NCI-H82 treated with DMSO at 0.1 percent for 48 hours (cell line): ENCODE results near the gene SORBS2.
A peak's percentile ranks its signal among the peaks of the same experiment; 100 is the strongest.

ENCODE experiments used
- DNase-seq: peaks from one replicate; lab custom pipeline; 2025; ENCODE audit not compliant: unreplicated experiment; lab: John Stamatoyannopoulos, UW

Gene SORBS2

DNA sequence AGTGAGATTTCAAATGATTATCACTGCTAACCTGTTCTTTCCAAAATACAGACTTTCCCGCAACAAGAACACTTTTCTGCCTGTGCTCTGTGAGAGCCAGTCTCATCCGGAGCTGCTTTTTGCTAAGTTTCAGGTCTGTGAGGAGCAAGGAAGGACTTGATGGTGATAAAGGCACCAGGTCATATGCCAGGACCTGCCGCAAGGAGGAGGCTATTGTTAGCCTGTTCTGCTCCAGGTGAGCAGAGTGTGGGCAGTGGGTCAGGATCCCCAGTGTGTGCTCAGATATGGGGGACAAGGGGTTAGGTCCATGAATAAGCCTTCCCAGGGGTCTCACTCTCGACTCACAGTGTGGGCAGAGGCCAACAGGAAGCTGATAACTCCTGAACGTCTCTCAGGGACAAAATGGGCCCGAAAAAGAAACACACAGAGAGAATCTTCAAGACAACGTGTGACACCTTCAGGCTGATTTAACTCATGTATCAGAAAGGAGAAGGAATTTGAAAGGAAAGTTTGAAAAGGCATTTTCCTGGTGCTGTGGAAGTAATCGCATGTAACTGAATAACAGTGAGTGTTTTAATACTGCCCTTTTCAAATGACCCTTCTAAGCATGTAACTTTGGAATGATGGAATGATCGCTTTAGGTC lies 219.0 kb downstream of the SORBS2 start:
- DNase-seq: no peak

- DNase-seq: no peak
These were observed 219.6 kb downstream of the SORBS2 start for GRCh38 chr4:185592438-185592837.

DNA sequence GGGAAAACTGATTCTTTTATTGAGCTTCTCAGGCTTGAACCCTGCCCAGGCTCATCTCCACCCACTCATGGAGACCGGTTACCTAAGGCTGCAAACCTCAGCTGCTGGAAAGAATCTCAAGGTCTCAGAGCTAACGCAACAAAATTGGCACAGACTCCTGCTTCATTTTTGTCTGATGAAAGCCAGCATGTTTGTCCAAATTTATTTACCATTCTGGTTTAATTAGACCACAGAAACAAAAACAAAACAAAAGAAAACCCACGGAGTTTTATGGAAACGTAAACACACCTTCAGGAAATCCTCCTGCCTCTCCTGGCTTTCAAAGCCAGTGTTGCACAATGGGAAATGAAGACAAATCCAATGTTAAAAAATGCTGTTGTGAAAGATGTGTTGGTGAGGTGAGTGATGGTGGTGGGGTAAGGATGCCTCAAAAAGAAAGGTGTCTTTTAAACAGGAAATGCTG lies 220.3 kb downstream of the SORBS2 start:
- DNase-seq: no peak

- DNase-seq: no peak
These were observed 221.0 kb downstream of the SORBS2 start for GRCh38 chr4:185590982-185591381.

DNA sequence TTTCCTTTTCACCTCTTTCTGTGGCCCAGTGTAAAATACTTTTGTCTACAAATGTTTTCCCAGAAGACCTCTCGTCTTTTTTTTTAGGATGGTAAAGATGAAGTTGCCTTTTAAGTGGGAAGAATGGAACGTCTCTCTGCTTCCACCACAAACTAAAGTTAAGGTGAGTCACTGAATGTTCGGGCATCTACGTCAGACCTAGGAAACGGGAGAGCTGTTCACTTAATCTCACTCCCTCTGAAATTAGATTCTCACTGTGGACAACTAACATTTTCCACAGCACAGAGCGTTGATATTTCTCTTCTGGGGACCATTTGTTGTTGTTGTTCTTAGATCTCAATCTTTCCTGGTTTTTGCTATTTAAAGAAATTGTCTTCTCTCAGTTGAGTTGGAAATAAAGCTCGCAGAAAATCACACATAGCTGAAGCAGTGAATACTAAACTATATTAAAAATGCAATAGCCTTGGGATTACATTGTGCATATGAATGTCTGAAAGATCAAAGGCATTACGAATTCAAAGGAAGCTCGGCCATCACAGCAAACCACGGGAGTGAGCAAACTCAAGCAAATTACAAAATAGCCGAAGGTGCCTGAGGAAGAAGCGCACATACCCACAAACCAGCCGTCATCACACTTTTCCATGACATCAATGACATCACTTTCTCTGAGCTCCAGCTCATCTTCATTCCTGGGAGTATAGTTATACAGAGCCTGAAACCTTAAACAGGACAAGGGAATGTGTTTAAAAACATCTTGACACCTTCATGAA lies 222.7 kb downstream of the SORBS2 start:
- DNase-seq: no peak

DNA sequence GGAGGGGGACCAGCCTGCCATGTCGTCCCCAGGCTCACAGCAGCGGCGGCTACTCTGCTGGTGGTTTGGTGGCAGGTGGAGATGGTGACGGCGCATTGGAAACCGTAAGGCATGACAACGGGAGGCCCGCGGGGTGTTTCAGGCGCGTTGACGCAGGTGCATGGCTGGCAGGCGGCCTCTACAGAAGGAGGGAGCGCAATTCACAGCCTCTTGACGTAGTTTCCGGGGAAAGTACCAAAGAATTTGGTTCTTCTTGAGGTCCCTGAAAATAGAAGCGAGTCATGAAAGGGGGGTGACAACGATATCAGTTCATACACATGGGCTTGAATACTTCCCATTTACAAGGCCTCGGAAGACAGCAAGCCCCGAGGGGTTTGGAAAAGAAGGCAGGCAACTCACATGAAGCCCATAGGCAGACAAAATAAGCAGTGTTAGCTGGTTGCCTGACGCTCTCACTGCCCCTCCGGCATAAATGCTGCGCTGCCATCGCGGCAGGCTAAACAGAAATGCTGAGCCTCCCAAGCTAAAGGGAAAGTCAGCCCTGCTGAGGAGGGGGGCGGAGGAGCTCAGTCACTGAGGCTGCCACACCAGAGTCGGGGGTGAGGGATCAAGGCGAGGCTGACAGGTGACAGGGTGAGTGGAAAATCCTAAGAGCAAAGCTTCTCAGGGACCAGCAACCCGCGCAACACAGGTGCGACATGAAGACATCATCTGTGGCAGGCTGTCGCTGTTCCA lies 224.4 kb downstream of the SORBS2 start:
- DNase-seq: no peak

GRCh38 chr4:185587030-185587426 lies 225.0 kb downstream of the SORBS2 start:
- DNase-seq: no peak

GRCh38 chr4:185585211-185585610 lies 226.8 kb downstream of the SORBS2 start:
- no peak for DNase-seq

GRCh38 chr4:185583813-185584212 lies 228.2 kb downstream of the SORBS2 start:
- DNase-seq: no peak

DNA sequence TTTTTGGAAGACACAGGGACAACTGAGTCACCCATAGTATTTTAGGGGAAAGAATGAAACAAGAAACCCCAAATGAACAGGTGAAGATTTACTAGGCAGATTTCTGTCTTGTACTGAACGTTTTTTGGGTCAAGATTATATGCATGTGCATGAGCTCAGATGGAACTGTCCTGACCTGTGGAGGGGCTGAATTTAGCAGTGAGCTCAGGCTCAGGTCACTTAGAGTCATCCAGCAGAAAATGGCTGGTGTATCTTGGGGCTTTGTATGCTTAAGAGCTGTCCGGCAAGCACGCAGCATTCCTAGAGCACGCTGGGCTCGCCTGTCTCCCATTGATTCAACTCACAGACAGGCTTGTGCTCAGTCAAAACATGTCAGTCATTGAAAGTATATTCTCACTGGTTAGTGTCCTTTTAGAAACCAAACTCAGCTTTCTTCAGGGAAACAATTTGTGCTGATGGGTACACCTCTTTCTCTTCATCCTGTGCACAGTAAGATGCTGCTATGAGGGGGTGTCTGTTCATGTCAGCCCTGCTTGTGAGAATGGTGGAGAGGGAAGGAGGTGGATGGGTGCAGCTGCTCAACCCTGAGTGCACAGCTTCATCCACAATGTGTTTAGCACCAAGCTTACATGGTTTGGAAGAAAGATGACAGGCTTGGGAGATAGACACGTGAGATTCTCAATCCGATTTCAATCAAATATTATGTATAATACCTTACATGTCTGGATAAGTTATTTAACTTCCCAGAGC lies 229.2 kb downstream of the SORBS2 start:
- no peak for DNase-seq

- no peak for DNase-seq
These were observed 231.3 kb downstream of the SORBS2 start for GRCh38 chr4:185580699-185581098.

GRCh38 chr4:185578284-185578683 lies 233.7 kb downstream of the SORBS2 start:
- no peak for DNase-seq

DNA sequence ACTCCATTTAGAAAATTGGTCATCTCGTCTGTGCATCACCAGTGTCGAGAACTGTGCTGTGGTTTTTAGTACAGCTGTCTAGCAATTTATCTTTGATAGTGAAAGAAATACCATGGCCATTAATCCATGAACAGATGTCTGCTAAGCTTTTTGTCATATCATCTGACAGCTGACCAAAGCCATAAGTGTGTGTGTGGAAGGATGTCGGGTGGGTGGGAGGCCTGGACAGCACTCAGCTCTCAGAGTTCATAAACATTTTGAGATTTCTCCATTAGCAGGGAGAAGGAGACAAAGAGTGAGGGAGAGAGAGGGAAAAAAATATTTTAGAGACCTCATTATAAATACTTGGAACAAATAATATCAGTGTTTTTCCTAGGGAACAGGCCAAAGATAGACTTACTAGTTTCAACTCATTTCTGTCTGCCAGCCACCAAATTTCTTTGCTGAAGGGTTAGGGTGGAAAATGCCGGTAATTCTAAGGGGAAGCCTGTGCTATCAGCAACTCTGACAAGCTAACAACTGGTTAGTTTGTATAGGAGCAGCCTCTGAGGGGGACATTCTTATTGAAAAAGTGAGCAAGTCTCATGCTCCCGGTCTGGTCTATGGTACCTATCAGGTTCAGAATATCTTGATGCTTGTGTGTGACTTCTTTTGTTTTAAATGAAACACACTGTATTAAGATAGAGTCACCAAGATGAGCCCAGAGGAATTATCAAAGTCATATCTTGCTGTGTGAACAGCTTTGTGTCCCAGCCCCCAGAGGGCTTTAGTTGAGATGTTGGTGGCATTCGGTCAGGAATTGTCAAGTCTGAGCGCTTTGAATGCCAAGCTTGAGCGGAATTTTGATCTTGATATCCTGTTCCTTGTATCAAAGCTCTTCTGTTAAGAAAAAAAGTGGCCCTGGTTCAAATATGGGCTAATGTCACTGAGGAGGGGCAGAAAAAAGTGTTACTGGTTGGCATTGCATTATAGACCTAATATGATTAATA lies 234.7 kb downstream of the SORBS2 start:
- peak; percentile 44 for DNase-seq

DNA sequence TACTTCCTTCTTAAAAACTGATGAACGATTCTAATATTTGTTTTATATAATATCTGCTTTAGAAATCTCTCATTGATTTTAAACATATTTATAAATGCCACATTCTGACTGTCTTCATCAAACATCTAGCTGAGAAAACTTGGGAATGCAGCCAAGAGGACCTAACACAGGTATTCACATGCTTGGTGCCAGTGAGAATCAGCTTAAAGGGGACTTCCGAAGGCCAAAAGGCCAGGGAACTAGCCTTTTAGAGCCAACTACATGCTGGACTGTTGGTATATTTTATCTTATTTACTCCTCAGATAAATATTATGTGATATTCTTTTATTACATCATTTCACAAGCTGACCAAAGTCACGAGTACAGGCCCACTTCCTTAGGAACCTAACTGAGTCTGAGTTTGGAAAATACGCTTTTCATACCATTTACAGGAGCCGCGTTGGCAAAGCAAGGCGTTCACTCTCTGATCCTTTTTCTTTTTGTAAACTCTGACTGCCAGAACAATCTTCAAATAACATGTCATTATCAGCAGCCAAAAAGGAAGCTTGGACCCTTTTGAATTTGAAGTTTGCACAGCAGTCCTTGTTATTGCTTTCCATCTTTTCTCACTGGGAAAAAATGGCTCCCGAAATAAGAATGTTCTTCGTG lies 235.6 kb downstream of the SORBS2 start:
- no peak for DNase-seq

GRCh38 chr4:185573651-185574199 lies 238.3 kb downstream of the SORBS2 start:
- DNase-seq: peak; percentile 81

- DNase-seq: no peak
These were observed 241.3 kb downstream of the SORBS2 start for GRCh38 chr4:185570727-185571126.

GRCh38 chr4:185567381-185568376 lies 244.3 kb downstream of the SORBS2 start:
- no peak for DNase-seq

DNA sequence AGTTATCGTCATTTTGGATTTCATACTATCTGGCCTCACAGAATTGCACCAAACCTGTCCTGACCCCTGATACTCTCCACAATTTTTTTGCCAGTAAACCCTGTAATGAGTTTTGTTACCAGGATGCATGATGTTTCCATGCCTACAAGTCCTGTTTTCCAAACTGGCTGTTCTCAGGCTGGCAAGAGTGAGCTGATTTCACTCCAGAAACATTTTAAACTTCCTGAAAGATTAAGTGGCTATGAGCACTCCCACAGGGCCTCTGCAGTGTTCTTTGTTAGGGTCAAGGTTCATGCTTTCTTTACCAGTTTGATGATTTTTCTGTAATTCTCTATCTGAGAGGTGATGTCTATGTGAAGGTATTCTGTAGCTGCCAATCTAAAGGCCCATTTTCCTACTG lies 245.0 kb downstream of the SORBS2 start:
- DNase-seq: no peak
